PC-3 (cell line): ENCODE data around the gene HNRNPD.
"Not testable (repeated sequence)": the region's sequence is repeated elsewhere in the genome, so short reads cannot be mapped to it uniquely, and the experiment has no call there.

Experiments
- CTCF ChIP-seq: fragments of 300-600 bp; sonication (generic); conservative IDR thresholded peaks from 2 replicates; pipeline ENCODE4 v1.5.1; 2017; ENCODE audit warnings: antibody characterized with exemption, low read depth, mild to moderate bottlenecking, low read length
- EZH2 ChIP-seq: fragments of 300-600 bp; sonication (generic); IDR thresholded peaks from one replicate; pipeline ENCODE4 v1.6.1; 2017; ENCODE audit warnings: antibody characterized with exemption, mild to moderate bottlenecking, low read length; ENCODE audit not compliant: unreplicated experiment

GRCh38 chr4:82366431-82366830, 7.4 kb downstream of the HNRNPD start:
- TF ChIP-seq CTCF, EZH2: not testable (repeated sequence)
